GM21786 (cell line): ENCODE results near the gene NPIPB9.
"Not testable (repeated sequence)": the region's sequence is repeated elsewhere in the genome, so short reads cannot be mapped to it uniquely, and the experiment has no call there.

Experiments
- ATAC-seq: cut with Tn5 transposase; IDR thresholded peaks from one replicate; pipeline ENCODE4 v1.9.1; 2021; ENCODE audit not compliant: unreplicated experiment

Gene NPIPB9

DNA sequence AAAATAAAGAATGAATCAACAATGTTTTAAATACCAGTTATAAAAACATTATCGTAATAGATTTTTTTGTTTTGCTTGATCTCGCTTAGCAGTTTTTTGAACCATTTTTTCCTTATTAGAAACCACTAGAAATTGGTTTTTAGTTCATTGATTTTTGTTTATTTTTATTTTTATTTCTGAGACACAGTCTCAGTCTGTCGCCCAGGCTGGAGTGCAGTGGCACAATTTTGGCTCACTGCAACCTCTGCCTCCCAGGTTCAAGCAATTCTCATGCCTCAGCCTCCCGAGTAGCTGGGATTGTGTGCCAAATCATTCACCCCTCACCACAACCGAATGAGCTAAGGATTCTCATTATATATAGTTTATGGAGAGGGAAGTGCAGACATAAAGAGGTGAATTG, at the start of gene NPIPB9:
TSS of gene NPIPB9 (plus strand) at position 301 of the 400 bp plus-strand sequence.
- not testable (repeated sequence) for ATAC-seq

DNA sequence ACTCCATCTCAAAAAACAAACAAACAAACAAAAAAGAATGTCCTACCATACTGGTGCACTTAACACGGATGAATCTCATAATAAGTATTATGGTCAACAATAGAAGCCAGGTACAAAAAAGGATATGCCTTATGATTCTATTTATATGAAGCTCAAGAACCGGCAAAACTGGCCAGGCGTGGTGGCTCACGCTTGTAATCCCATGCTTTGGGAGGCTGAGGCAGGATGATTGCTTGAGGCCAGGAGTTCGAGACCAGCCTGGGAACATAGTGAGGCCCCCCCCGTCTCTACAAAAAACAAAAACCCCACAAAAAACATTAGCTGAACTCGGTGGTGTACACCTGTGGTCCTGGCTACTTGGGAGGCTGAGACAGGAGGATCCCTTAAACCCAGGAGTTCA, 47.3 kb upstream of the NPIPB9 start:
- not testable (repeated sequence) for ATAC-seq

DNA sequence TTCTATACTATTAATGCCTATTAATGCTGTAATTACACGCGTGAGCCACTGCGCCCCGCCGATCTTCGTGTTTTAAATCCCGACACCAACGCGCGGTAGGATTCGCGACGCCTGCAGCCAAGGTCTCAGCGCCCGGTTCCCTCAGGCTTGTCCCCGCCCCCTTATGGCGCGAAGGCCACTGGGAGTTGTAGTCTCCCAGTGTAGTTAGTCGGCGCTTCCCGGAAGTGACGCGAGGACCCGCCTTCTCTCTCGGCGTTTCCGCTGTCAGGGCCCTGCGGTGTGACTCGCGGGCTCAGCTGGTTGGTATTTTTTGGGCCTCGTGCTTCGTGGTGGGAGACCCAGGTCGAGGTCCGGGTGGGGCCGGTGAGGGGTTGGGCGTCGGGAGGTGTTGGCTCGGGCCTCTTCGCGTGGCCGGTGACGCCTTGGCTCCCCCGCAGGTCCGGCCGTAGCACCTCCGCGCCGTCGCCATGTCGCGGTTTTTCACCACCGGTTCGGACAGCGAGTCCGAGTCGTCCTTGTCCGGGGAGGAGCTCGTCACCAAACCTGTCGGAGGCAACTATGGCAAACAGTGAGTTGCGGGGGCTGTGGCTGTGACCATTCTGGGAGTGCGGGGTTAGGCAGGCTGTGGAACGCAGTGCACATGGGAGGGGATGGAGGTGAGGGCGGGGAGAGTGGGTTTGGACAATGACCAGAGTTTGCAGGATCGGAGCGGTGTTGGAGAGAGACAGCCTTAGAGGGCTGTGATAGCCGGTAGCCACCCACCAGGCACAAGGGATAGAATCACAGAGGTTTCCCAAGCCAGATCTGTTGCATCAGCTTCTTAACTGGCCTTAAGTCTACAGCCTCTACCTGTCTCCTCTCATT, 40.1 kb upstream of the NPIPB9 start, which contains the start of gene EIF3C:
TSS of gene EIF3C (plus strand) at position 245 of the 864 bp plus-strand sequence. CDS start at position 468, 223 bp downstream.
- ATAC-seq, result peak; percentile 98

DNA sequence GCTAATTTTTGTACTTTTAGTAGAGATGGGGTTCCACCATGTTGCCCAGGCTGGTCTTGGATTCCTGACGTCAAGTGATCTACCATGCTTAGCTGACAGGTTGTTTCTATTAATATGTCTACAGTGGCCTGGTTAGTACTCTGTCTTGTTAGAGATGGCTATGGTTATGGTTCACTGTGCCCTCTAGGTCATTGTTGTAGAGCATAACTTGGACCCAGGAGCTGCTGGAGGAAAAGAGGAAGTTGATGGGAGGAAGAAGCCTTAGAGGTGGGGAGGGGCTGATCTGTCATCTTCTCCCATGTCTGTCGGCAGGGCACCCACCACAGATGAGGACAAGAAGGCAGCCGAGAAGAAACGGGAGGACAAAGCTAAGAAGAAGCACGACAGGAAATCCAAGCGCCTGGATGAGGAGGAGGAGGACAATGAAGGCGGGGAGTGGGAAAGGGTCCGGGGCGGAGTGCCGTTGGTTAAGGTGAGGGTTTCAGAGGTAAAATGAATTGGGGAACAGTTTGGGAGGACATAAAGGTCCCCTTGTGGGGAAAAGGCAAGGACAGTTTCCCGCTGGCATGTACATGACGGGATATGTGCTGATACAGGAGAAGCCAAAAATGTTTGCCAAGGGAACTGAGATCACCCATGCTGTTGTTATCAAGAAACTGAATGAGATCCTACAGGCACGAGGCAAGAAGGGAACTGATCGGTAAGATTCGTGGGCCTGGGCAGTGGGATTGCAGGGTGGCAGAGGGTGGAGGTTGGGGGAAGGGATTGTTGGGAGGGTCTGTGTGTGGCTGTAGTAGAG, 28.5 kb upstream of the NPIPB9 start:
- not testable (repeated sequence) for ATAC-seq

DNA sequence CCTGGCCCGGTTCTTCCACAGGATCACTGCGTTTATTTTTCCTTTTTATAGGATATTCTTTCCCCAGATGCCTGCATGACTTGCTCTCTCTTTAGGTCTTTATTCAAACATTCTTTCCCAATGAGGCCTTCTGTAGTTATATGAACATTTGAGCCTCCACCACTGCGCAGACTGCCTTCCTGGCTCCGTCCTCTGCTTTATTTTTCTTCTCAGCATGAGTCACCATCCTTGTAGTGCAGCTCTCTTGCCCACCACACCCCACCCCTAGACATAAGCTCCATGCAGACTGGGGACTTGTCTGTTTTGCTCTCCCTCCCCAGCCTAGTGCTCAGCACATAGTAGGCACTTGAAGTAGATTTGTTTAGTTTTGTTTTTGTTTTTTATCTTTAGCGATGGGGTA, 20.3 kb upstream of the NPIPB9 start:
- ATAC-seq, result not testable (repeated sequence)

DNA sequence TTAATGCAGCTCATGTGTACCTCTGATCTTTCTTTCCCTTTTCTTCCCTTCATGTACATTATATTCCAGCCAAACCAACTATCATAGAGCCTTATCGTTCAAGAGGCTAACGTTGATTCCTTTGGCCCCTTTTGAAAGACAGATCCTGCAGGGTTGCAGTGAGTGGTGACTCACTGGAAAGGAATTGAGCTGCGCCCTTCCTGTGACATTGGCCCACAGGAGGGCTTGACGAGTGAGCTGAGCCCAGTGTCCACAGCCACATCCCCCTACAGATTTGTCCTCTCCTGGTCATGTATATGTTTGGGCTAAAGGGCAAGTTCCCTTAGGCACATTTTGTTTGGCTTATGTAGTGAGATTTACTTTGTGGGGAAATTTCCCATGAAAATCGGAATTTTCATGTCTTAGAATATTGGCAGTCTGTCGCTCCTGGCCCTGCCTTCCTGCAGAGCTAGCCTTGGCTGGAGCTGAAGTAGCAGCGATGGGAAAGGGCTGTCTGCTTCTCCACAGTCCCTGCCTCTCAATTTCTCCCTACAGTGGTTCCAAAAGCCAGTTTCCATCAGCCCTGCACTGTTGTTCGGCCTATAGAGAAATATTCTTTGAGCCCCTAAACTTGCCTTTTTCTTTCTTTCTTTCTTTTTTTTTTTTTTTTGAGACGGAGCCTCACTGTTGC, 19.0 kb upstream of the NPIPB9 start:
- ATAC-seq, result not testable (repeated sequence)

DNA sequence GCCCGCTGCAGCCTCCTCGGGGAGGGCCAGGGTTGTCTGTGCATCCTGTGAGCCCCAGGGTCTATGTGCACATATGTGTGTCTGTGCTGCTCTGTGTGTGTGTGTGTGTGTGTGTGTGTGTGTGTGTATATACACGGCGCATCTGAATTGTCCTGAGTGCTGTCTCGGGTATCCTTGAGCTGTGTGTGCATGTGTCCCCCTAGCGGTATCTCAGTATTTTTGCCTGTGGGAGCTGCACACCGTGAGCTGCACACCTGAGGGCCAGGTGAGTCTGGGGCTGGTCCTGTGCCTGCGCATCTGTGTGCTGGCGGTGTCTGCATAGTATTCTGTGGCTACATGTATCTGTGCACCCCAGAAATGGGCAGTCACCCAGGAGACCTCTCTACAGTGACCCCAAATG, 11.8 kb upstream of the NPIPB9 start:
- not testable (repeated sequence) for ATAC-seq

DNA sequence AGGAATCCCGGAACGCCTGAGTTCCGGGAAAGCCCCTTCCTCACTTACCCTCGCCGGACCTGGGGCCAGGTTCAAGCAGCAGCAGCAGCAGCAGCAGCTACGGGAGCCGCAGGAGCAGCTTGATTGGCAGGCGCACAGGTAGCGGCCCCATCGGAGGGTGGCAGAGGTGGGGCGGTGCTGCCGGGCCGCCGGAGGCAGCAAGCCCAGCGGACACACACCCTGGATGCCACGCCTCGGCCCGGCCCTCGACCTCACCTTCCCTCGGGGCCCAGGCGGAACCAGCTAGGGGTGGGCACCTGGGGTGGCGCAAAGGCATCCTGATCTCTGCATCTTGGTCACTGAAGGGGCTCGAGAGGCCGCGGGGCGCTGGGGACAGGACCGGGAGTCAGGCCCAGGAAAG, 11.0 kb upstream of the NPIPB9 start:
- not testable (repeated sequence) for ATAC-seq

DNA sequence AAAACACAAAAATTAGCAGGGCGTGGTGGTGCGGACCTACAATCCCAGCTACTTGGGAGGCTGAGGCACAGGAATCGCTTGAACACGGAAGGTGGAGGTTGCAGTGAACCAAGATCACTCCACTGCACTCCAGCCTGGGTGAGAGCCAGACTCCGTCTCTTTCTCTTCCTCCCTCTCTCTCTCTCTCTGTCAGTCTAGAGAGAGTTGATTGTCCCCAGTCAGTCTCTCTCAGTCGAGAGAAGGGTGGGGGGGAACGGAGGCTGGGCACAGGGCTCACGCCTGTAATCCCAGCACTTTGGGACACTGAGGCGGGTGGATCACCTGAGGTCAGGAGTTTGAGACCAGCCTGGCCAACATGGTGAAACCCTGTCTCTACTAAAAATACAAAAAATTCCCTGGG, 10.3 kb upstream of the NPIPB9 start:
- not testable (repeated sequence) for ATAC-seq

DNA sequence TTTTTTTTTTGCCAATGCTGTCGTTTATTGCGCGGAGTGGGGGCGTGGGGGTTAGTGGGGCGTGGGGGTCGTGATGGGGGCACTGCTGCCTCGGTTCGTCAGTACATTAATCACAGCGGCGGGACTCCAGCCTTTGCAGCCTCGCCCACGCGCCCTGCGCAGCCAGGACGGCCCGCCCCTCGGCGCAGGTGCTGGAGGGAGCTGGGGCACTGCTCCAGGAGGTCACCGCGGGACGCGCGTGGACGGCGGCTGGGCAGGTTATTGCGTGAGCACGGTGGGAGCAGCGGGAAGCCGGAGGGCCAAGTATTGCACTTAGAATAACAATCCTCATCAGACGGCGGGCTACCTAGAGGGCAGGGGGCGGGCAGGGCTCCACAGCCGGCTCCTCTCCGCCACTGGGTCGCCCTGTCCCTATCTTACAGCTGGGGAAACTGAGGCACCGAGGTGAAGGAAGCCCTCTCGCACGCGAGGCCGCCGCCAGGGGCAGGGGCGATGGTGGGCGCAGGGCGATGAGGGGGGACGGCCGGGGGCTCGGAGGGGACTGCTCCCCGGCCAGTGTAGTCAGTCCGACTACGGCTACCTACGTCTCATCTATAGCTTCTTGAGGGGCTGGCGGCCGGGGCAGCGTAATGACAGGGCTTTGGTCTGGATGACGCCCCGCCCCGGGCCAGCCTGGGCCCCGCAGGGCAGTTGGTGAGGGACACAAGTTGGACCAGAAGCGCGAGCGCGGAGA, 4.8 kb upstream of the NPIPB9 start:
- ATAC-seq, result not testable (repeated sequence)

DNA sequence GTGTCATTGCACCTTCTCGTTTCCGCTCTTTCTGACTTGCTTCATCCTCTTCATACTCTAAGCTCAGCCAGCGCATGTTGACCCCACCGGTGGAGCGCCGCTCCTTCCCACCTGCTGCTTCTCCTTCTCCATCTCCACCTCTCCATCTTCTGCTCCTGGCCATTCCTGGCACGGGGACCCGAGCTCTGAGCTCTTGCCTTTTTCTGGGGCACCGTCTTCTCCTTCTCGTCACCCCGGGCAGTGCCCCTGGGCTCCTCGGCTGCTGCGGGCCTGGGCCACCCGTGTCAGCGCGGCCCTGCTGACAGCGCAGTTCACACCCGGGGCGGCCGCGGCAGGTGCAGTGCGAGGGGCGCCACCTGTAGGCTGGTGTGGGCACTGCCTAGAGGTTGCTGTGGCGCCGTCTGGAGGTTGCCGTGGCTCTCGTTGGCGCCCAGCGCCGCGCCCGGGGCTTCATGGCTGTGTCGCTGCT, 1.6 kb upstream of the NPIPB9 start:
- ATAC-seq, result peak; percentile 85

DNA sequence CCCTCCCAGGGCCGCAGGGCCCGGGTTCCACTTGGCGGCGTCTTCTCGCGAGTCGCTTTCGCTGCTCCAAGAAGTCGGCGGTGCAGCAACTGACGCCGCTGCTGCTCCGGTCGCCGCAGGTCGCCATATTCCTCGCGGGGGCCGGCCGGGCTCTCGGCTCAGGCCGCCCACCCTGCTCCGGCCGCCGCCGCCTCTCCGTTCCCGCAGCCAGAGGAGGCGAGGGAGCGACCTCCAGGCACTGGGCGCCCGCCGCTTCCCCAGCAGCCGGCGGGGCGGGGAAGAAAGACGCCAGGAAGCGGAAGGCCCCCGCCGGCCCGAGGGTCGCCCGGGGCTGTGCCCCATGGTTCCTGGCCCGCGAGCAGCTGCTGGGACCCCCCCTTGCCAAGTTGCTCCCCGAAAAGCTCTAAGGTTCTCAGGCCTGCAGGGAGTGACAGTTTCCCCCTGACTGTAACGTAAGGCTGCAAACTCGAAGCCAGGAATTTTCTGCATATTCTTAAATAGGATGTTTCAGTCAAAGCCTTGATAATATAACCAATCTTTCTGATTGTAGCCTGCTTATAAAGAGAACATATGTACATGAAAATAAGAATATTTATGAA, 1.0 kb upstream of the NPIPB9 start:
- not testable (repeated sequence) for ATAC-seq

DNA sequence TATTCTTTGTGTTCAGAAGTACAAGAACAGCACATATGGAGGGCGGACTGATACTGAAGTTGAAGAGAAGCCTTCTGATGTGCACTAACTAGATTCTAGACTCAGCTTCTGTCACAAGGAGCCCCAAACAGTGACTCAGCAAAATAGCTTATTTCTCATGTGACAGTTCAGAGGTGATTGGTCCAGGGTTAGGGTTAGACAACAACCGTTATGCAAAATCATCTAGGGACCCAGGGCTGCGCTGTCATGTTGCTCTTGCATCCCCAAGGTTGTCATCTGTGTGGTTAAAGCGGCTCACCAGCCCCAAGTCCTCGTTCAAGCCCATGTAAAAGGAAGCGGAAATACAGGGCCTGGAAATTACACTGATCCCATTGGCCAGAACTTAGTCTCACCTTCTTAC, 30.1 kb downstream of the NPIPB9 start:
- ATAC-seq, result not testable (repeated sequence)

DNA sequence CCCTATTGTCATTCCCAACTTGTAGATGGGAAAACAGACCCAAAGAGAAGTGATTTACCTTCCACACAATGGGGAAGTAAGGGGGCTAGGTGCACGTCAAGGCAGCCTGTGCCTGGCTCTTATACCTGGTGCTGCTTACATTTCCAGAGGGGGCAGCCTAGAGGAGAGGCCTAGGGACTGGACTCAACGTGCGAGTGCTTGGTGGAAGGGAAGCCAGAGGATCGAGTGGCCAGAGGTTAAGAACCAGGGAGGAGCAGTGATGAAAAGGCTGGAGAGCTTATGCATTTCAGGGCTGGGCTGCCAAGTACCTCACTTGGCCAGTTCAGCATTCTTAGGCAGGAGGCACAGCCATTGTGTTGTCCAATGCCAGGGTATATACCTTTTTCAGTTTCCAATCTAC, 30.8 kb downstream of the NPIPB9 start:
- not testable (repeated sequence) for ATAC-seq

DNA sequence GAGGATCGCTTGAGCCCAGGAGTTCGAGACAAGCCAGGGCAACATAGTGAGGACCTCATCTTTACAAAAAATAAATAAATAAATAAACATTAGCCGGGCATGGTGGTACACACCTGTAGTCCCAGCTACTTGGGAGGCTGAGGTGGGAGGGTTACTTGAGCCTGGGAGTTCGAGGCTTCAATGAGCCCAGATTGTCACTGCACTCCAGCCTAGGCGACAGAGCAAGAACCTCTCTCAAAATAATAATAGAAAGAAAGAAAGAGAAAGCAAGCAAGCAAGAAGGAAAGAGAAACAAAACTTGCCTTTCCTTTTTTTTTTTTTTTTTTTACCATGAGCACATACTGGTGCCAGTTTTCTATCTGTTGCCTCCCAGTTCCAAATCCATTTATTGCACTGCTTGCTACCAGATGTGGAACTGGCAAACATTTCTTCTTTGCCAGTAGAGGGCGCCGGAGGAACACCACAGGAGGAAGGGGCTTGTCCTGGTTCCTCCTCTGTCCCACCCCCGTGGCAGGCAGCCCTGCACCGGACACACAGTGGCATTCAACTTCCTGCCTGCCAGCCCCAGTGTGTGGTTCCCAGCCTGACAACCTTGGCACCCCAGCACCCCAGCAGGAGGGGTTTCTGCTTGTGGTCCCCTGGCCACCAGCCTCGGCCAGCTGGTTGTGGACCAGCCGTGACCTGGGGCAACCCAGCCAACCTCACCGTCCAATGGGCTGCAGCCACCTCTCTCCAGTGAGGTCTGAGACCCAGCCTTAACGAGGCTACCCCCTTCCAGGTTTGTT, 50.8 kb downstream of the NPIPB9 start:
- not testable (repeated sequence) for ATAC-seq

DNA sequence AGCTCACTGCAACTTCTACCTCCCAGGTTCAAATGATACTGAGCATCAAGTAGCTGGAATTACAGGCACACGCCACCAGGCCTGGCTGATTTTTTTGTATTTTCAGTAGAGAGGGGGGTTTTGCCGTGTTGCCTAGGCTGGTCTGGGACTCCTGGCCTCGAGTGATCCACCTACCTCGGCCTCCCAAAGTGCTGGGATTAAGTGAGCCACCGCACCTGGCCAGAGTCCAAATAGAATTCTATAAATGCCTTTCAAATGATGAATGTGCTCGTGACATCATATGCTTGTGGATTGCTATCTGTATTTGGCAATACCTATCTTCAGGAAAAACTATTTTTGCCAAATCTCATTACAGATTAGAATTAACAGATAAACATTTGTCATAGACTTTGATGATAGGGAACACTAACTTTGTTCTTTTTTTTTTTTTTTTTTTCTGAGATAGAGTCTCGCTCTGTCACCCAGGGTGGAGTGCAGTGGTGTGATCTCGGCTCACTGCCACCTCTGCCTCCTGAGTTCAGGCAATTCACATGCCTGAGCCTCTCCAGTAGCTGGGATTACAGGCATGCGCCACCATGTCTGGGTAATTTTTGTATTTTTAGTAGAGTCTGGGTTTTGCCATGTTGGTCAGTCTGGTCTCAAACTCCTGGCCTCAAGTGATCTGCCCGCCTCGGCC, 56.0 kb downstream of the NPIPB9 start:
- ATAC-seq, result not testable (repeated sequence)

DNA sequence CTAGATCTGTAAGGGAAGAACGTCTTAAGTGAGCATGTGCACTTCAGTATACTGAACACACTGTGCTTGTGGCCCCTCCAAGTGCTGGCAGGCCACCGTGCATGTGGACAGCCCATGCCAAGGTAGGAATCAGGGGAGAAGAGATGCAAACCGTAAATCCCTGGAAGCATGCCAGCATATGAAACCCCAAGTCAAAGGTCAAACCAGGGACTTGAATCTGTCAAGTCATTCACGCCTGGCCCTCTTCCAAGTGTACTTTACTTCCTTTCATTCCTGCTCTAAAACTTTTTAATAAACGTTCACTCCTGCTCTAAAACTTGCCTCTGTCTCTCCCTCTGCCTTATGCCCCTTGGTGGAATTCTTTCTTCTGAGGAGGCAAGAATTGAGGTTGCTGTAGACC, 68.4 kb downstream of the NPIPB9 start:
- no peak for ATAC-seq

DNA sequence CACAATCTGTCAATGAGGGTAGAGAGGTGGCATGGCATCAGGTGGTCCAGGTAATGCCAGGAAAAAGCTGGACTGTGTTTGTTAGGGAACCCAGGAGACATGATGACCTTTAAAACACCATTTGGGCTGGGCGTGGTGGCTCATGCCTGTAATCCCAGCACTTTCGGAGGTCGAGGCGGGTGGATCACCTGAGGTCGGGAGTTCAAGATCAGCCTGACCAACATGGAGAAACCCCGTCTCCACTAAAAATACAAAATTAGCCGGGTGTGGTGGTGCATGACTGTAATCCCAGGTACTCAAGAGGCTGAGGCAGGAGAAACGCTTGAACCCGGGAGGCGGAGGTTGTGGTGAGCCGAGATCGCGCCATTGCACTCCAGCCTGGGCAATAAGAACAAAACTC, 69.0 kb downstream of the NPIPB9 start:
- not testable (repeated sequence) for ATAC-seq
